Activated naive CD4-positive, alpha-beta T cell treated with Interleukin-2 at 50 U/mL for 16 hours (primary cell): Measurements from ENCODE around the gene CLUH.
"Not testable (repeated sequence)": the region's sequence is repeated elsewhere in the genome, so short reads cannot be mapped to it uniquely, and the experiment has no call there.

Experiments
- DNase-seq: peaks from one replicate; pipeline ENCODE4 v3.0.0-alpha.2; 2020

The CLUH gene

GRCh38 chr17:2701161-2701995 is 10.2 kb downstream of the CLUH start:
- no peak for DNase-seq

DNA sequence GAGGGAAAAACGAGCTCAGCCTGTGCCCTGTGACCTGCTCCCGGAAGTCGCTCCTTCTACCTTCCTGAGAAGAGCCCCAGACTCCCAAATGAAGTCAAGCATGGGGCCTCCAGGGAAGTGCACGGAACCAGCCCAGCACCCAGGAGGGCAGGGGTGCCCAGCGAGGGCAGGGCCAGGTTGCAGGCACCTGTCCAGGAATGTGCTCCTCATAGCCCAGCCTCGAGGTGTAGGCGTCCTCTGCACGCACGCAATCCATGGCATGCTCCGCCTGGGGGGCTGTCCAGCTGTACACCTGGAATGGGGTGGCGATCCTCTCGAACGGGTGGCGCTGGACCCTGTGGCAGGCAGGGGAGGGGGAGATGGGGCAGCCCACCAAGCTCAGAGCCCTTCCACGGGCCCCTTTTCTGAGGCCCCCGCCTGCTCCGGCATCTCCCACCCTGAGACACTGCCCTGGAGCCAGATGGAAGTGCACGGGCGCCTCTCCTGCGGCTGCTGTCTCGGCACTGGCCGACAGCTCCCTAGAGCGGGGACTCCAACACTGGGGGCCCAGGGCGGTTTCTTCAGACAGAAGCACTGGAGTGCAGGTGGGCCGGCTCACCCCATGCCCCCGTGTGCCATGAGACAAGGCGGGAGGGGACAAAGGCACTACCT is 10.9 kb downstream of the CLUH start:
- DNase-seq, result no peak

DNA sequence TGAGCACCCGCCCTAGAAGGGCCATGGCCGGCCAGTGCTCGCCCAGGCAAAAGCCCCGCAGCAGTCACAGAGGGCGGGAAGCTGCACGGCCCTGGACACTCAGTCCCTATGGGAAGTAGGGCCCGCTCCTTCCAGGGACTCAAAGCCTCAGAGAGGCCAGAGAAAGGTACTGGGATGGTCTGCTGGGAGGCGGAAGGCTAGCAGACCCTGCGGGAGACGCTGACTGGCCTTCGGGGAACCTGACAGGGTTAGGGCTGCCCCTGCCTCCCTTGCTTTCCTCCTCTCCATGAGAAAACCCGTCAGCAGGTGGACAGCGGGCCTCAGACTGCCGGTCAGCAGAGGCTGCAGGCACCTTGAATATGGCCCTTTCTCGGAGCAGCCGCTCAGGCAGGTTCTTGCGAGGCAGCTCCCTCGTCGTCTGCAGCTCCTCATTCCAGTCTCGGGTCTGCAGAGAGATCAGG is 11.5 kb downstream of the CLUH start:
- no peak for DNase-seq

DNA sequence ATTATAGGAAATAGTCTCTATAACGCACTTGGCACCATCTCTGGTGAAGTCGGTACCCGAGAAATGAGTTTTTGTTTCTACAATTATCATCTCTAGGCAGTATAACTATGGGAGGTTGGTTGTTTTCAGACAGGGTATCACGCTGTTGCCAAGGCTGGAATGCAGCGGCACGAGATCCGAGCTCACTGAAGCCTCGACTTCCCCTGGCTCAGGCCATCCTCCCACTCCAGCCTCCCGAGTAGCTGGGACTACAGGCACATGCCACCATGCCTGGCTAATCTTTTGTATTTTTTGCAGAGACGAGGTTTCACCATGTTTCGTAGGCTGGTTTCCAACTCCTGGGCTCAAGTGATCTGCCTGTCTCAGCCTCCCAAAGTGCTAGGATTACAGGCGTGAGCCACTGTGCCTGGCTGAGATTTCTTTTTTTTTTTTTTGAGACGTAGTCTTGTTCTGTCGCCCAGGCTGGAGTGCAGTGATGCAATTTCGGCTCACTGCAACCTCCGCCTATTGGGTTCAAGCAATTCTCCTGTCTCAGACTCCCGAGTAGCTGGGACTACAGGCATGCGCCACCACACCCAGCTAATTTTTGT is 12.3 kb downstream of the CLUH start:
- not testable (repeated sequence) for DNase-seq

DNA sequence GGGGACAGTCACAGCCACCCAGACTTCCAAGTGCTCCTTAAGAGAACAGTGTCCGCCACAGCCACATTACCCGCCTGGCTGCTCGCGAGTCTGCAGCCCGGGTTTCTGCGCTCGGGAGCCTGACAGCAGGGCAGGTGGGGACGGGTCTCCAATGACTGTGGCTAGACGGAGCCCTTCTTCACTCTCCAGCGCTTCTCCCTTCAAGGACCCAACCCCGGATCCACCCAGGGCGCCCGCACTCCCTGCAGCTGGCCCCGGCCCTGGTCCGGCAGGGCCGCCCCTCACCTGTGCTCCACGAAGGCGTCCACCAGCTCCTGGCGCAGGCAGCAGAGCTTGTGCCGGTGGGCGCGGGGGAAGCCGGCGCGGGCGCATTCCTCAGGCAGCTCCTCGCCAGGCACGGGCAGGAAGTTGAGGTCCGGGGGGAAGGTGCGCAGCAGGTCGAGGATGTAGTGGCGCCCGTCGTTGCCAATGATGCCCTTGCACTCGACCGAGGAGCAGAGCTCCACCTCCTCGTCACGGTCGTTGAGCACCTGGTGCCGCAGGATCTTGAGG is 13.9 kb downstream of the CLUH start:
- DNase-seq, result no peak

- DNase-seq, result no peak
Measured at GRCh38 chr17:2695961-2696760, 15.4 kb downstream of the CLUH start.

GRCh38 chr17:2695243-2695960 is 16.2 kb downstream of the CLUH start:
- DNase-seq, result no peak

GRCh38 chr17:2694381-2695242 is 17.0 kb downstream of the CLUH start:
- DNase-seq, result no peak

DNA sequence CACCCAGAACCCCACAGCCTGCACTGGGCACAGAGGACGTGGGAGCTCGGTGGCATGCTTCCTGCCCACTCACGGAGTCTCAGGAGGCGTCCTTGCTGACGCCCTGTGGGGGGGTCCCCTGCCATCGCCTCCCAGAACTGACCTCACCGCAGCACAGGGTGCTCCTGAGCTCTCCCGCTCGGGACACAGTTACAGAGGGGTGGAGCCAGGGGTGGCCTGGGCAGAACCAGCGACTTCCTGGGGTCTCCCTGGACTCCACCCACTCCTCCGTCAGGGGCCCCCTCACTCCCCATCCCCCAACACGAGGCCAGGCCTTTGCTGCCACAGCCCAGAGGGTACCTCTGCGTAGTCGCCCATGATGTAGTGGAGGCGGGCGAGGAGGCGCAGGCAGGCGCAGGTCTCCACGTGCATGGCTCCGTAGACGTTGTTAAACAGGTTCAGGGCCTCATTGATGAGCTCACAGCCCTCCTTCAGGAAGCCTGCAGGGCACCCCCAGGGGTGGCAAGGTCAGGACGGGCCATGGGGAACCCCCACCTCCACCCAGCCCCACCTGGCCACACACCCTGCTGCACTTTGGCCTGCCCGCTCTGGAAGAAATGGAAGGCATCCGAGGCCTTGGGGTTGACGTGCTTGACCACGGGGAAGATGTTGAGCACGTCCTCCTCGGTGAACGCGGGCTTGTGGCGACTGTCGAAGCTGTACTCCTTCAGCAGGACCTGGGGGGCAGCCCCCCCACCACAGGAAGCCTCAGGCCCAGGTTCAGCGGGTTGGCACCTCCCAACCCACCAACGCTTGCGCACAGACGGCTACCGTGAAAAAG is 17.8 kb downstream of the CLUH start:
- no peak for DNase-seq

DNA sequence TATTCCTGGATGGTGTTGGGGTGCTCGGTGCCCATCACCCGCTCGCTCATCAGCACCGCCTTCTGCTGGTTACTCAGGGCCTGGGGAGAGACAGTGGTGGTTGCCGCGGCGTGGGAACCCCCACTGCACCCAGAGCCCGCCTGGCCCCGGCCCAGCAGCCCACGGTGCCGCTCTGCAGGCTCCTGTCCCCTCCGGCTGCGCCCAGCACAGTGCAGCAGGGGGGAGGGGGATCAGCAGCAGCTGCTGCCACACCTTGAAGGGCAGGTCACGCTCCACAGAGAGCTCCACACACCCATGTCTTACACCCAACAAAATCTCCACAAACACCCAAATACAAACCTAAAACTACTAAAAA is 18.8 kb downstream of the CLUH start:
- no peak for DNase-seq

- DNase-seq, result no peak
Measured at GRCh38 chr17:2691965-2692780, 19.4 kb downstream of the CLUH start.

- no peak for DNase-seq
Measured at GRCh38 chr17:2691069-2691871, 20.3 kb downstream of the CLUH start.

DNA sequence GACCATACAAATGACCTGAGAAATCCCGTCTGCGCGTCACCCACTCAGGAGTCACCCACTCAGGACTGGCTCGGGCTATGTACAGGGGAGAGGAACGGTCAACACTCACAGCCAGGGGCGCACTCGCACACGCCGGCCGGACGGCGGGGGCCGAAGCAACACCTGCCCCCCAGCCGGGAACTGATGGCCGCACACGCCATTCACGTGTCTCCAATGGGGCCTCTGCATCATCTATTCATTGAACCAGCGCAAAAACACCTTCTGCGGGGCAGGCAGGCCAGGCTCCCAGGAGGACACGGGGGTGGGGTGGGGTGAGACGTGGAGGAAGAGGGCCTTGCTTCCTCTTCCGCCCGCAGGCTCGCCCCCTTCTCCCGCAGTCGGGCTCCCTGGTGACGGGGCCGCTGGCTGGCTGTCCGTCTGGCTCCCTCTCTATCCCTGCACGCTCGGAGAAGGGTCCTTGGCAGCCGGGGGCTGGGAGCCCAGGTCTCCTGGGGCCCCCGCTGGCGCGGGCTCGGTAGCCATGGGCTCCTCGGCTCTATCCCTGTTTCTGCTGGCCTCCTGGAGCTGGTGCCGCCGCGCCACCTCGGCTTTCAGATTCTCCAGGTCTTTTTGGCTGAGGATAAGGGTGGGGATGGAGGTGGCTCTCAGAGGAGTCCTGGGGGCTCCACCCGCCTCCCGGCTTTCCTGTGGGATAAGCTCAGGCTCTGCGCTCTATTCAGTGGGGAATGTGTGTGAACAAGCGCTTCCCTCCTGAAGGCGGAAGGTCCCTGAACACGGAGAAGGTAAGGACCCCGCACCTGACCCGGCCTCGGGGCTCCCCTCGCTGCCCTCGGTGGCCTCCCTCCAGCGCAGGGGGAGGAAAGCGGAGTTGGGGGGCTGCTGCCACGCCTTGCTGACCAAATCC is 21.1 kb downstream of the CLUH start:
- no peak for DNase-seq

- DNase-seq, result no peak
Measured at GRCh38 chr17:2689411-2690164, 22.0 kb downstream of the CLUH start.

DNA sequence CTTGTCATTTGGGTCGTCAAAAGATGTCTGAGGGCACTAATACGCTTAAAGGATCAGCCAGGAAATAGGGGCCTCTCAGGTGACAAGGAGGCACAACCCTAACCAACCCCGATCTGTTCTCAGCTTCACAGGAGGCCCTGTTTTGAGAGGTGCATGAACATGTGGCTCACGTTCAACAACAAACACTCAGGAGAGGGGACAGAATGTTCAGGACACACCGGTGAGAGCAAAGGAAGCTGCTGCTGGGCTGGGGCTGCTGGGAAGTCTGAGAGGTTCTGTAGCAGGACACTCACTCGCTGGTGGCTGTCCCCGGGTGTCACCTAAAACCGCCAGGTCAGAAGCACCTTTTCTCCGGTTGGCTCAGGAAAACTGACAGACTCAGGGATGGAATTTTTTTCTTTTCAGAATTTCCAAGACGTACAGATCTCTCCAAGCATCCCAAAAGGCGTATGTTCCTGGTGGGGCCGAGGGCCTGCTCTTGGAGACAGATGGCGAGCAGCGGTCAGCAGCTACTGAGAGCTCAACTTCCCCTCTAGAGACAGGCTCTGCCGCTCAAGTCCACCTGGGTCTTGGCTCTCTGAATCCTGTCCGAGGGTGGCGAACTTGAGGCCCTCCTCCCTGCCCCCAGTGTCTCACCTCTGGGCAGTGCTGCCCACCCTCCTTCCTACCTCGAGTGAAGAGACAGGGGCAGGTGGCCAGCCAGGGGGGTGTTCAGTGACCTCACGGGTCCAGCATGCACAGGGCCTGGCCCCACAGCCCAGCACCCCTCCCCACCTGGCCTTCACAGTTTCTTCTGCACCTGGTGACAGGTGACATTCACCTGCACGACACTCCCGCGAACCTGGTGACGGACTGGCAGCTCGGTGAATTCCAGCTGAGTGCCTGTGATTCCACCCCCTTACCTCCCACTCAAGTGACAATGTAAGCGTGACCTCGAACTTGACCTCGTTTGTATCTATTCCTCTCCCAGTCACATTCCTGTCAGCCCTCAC is 22.9 kb downstream of the CLUH start:
- no peak for DNase-seq
